ENCODE data around the gene MPP3. TPM values are rescaled to one million over a fixed set of nuclear protein-coding genes. Genes with fewer than 3 reads are reported as not detected.

Gene MPP3
- total and polyA plus RNA-seq, 2 donors (not counting 1 experiment from before 2014, with no cell fraction given) = 0.16 TPM; not detected in 1

DNA sequence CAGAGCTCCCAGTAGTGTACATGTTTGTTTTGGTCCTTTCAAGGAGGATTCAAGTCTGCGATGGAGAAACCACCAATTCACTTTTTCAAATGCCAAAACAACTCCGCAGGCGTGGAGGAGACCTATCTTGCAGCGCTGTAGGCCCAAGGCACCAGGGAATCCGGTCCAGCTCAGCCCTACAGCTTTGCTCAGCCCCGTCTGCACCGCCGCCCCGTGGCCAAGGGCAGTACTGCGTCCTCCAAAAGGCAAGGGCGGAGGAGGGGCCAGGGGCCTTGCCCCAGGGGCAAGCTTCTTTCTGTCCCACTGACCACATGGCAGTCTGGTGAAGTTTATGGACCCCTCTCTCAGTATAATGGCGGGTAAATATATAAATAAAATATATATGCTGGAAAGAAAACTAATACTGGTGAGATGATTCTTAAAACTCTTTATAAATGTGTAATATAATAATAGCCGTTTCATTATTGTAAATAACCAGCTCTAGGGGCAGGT, 13.3 kb upstream of the MPP3 start:
- peaks cover 0 to 8% (median 0%) of the 10 kb centered on the region in 4 experiments for H3K27me3 ChIP-seq (replicated peaks in 1 of 4; ENCODE audit: control extremely low read depth in 1 of 4, control insufficient read depth in 3 of 4, insufficient read depth in 4 of 4, low read length in 3 of 4)
- no peaks in the 10 kb centered on the region for H3K4me1 ChIP-seq (ENCODE audit: control insufficient read depth in 2 of 2, insufficient read depth in 2 of 2, low read length in 2 of 2)
- no peaks in the 10 kb centered on the region for H3K9me3 ChIP-seq (ENCODE audit: control extremely low read depth in 1 of 3, control insufficient read depth in 2 of 3, insufficient read depth in 1 of 3, low read length in 2 of 3)
- no peaks in the 10 kb centered on the region for H4K20me1 ChIP-seq (ENCODE audit: control insufficient read depth, insufficient read depth, low read length, poor library complexity, severe bottlenecking)
- Mint-ChIP-seq H3K27ac (no peak overlapping the region), H3K4me3 (no peak overlapping the region), H3K27me3 (peaks cover 28% of the 10 kb centered on the region), H3K4me1 (no peaks in the 10 kb centered on the region), H3K9me3 (ENCODE audit: insufficient read depth) (no peaks in the 10 kb centered on the region)
- H3K79me2 ChIP-seq (ENCODE audit: control insufficient read depth, insufficient read depth, low read length) = no peaks in the 10 kb centered on the region
- H3K27ac ChIP-seq (ENCODE audit: low read length in 2 of 2) = no peak overlapping the region
- no peak overlapping the region for H3K4me2 ChIP-seq (replicated peaks; ENCODE audit: low read depth, low read length, poor library complexity, severe bottlenecking)
- ATAC-seq (ENCODE audit: low read depth) (peak; percentile 98), DNase-seq (peak; percentile 71)
- WGBS (ENCODE audit: insufficient coverage) = 5% methylated on average over 10 of the region's 13 CpGs
- ChIA-PET CTCF (interaction anchor here (0.6 to 2.5 kb wide), 18 partner anchors 8 to 994 kb away, joined by 3 to 22 read pairs (median 4); no protein-coding TSS in a partner anchor), POLR2A (interaction anchor here (0.6 kb wide), 1 partner anchor 1122 kb away, joined by 6 read pairs; the partner anchor contains the start of gene C1QL1)
- H2AFZ ChIP-seq (ENCODE audit: insufficient read depth, low read depth, low read length, poor library complexity, severe bottlenecking) = no peak overlapping the region
- no peak overlapping the region for H3K4me3 ChIP-seq (ENCODE audit: control extremely low read depth in 1 of 5, extremely low read depth in 1 of 5, insufficient read depth in 1 of 5, low read depth in 2 of 5, low read length in 4 of 5)
- no peaks in the 10 kb centered on the region for H3K36me3 ChIP-seq (replicated peaks in 1 of 2; ENCODE audit: control extremely low read depth in 1 of 2, control insufficient read depth in 1 of 2, extremely low read depth in 1 of 2, insufficient read depth in 2 of 2, low read length in 1 of 2)
- intact Hi-C loops (cut with micrococcal nuclease) = no loop called here
- TF ChIP-seq, protein P1, sequence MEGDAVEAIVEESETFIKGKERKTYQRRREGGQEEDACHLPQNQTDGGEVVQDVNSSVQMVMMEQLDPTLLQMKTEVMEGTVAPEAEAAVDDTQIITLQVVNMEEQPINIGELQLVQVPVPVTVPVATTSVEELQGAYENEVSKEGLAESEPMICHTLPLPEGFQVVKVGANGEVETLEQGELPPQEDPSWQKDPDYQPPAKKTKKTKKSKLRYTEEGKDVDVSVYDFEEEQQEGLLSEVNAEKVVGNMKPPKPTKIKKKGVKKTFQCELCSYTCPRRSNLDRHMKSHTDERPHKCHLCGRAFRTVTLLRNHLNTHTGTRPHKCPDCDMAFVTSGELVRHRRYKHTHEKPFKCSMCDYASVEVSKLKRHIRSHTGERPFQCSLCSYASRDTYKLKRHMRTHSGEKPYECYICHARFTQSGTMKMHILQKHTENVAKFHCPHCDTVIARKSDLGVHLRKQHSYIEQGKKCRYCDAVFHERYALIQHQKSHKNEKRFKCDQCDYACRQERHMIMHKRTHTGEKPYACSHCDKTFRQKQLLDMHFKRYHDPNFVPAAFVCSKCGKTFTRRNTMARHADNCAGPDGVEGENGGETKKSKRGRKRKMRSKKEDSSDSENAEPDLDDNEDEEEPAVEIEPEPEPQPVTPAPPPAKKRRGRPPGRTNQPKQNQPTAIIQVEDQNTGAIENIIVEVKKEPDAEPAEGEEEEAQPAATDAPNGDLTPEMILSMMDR (IDR thresholded peaks at IDR 0.05) = peak; percentile 95
- no peak for TF ChIP-seq EZH2 (IDR thresholded peaks at IDR 0.05; ENCODE audit: borderline replicate concordance, insufficient read depth, low read depth, low read length, poor library complexity, severe bottlenecking)
- H3K9ac ChIP-seq (ENCODE audit: low read length) = no peak overlapping the region

GRCh38 chr17:43845766-43846165, 12.8 kb upstream of the MPP3 start:
- no peaks in the 10 kb centered on the region for H3K9me3 Mint-ChIP-seq (ENCODE audit: insufficient read depth)
- intact Hi-C loops (cut with micrococcal nuclease) = no loop called here
- Histone ChIP-seq H3K4me3 (ENCODE audit: control extremely low read depth in 1 of 5, extremely low read depth in 1 of 5, insufficient read depth in 1 of 5, low read depth in 2 of 5, low read length in 4 of 5) (no peak overlapping the region), H3K27me3 (replicated peaks in 1 of 4; ENCODE audit: control extremely low read depth in 1 of 4, control insufficient read depth in 3 of 4, insufficient read depth in 4 of 4, low read length in 3 of 4) (peaks cover 0 to 8% (median 0%) of the 10 kb centered on the region in 4 experiments), H3K4me1 (ENCODE audit: control insufficient read depth in 2 of 2, insufficient read depth in 2 of 2, low read length in 2 of 2) (no peaks in the 10 kb centered on the region), H3K4me2 (replicated peaks; ENCODE audit: low read depth, low read length, poor library complexity, severe bottlenecking) (no peak overlapping the region), H4K20me1 (ENCODE audit: control insufficient read depth, insufficient read depth, low read length, poor library complexity, severe bottlenecking) (no peaks in the 10 kb centered on the region), H3K27ac (ENCODE audit: low read length in 2 of 2) (no peak overlapping the region), H3K9me3 (ENCODE audit: control extremely low read depth in 1 of 3, control insufficient read depth in 2 of 3, insufficient read depth in 1 of 3, low read length in 2 of 3) (no peaks in the 10 kb centered on the region), H3K79me2 (ENCODE audit: control insufficient read depth, insufficient read depth, low read length) (no peaks in the 10 kb centered on the region), H3K36me3 (replicated peaks in 1 of 2; ENCODE audit: control extremely low read depth in 1 of 2, control insufficient read depth in 1 of 2, extremely low read depth in 1 of 2, insufficient read depth in 2 of 2, low read length in 1 of 2) (no peaks in the 10 kb centered on the region), H3K9ac (ENCODE audit: low read length) (no peak overlapping the region), H2AFZ (ENCODE audit: insufficient read depth, low read depth, low read length, poor library complexity, severe bottlenecking) (no peak overlapping the region)
- WGBS (ENCODE audit: insufficient coverage) = no CpG with 5 or more reads among the region's 4 CpGs
- no peak for TF ChIP-seq EZH2 (IDR thresholded peaks at IDR 0.05; ENCODE audit: borderline replicate concordance, insufficient read depth, low read depth, low read length, poor library complexity, severe bottlenecking)
- TF ChIP-seq, protein P1 (IDR thresholded peaks at IDR 0.05) = no peak
- peaks cover 28% of the 10 kb centered on the region for H3K27me3 Mint-ChIP-seq
- CTCF ChIA-PET = interaction anchor here (0.6 to 2.5 kb wide), 15 partner anchors 7 to 995 kb away, joined by 3 to 22 read pairs (median 5); no protein-coding TSS in a partner anchor
- ATAC-seq (ENCODE audit: low read depth) = no peak
- H3K4me3 Mint-ChIP-seq = no peak overlapping the region
- no peak overlapping the region for H3K27ac Mint-ChIP-seq
- no peaks in the 10 kb centered on the region for H3K4me1 Mint-ChIP-seq
- POLR2A ChIA-PET = interaction anchor here (0.6 kb wide), 1 partner anchor 1122 kb away, joined by 6 read pairs; the partner anchor contains the start of gene C1QL1
- DNase-seq = no peak
